Calu3 (cell line): Measurements from ENCODE around the gene NSD1. TPM values are rescaled to one million over a fixed set of nuclear protein-coding genes. Genes with fewer than 3 reads are reported as not detected.

Experiments
- BruUV-seq: library from RNA; stranded (reverse); fragments of 400-500 nt; replicated peaks from 2 replicates; lab custom pipeline; 2021; lab: Mats Ljungman, UMichigan
- CTCF ChIA-PET: fragments of 300-600 bp; sonication (Branson Sonifier 250); formaldehyde crosslinking; loops from one replicate; lab custom pipeline; 2022; ENCODE audit warnings: antibody characterized with exemption; lab: Charles Lee
- DNase-seq: peaks from one replicate; pipeline ENCODE4 v3.0.0; 2022
- H3K27ac Mint-ChIP-seq: one replicate; pipeline ENCODE4 v1.8.0; 2022; ENCODE audit warnings: mixed read lengths; ENCODE audit not compliant: unreplicated experiment
- H3K27me3 Mint-ChIP-seq: one replicate; pipeline ENCODE4 v1.8.0; 2022; ENCODE audit warnings: mixed read lengths; ENCODE audit not compliant: unreplicated experiment
- H3K36me3 Mint-ChIP-seq: one replicate; pipeline ENCODE4 v1.8.0; 2022; ENCODE audit warnings: mild to moderate bottlenecking, moderate library complexity, mixed read lengths; ENCODE audit not compliant: insufficient read depth, unreplicated experiment
- H3K4me1 Mint-ChIP-seq: one replicate; pipeline ENCODE4 v1.8.0; 2022; ENCODE audit warnings: mild to moderate bottlenecking, low read depth, mixed read lengths; ENCODE audit not compliant: unreplicated experiment
- H3K4me3 Mint-ChIP-seq: one replicate; pipeline ENCODE4 v1.8.0; 2022; ENCODE audit warnings: mild to moderate bottlenecking, low read depth, moderate library complexity, mixed read lengths; ENCODE audit not compliant: unreplicated experiment
- H3K9me3 Mint-ChIP-seq: one replicate; pipeline ENCODE4 v1.8.0; 2022; ENCODE audit warnings: low read depth, mixed read lengths; ENCODE audit not compliant: unreplicated experiment
- intact Hi-C: fragments of 100-400 bp; cut with micrococcal nuclease; formaldehyde crosslinking; loops from one replicate; pipeline ENCODE4 v1.10.0; 2022; ENCODE audit not compliant: unreplicated experiment
- total RNA-seq: library from RNA; stranded (reverse); gene quantifications from 2 replicates; pipeline ENCODE4 v1.2.3, GENCODE V29; 2022
- TF ChIP-seq, protein P1 (sequence below): fragments of 200-600 bp; IDR thresholded peaks from one replicate; pipeline ENCODE4 v1.8.0; 2022; ENCODE audit warnings: antibody characterized with exemption; ENCODE audit not compliant: unreplicated experiment

Gene NSD1
- total RNA-seq, 1 experiment from 2014 or later = 61.4 TPM

DNA sequence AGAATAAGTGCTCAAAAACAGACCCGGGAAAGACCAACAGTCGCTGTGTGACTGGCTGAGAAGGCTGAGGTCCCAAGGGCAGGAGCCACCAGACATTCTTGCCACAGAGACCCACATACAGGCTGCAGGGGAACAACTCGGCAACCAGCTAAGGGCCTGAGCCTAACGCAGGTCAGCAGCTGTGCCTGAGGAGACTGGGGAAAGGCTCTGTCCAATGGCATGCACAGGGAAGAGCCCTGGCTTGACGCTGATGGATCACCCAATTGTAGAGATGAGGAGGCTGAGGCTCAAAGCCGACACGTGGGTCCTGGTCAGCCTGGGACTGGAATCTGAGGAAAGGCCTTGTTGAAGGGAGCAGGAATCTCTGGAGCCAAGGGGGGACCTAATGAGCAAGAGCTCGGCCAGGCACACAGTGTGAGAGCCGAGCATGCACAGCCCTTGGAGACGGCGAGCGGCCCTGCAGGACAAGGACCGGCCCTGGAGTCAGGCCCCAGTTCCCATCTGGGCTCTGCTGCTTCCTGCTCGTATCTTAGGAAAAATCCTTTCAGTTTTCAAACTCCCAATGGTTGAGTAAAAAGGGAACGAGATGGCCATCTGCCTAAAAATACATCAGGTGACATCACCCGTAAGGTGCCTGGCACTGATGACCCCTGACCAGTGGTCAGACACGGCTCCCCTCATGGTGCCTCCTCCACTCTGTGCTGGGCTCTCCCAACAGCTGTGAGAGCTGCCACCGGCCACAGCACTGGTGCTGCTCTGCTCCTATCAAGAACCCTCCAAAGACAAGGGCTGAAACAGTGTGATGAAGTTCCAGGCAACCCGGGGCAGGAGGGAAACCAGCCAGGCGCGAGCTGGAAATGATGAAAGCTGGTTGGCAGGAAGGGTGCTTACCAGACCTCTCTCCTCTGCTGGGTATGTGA lies 201.5 kb downstream of the NSD1 start:
- intact Hi-C loops = no loop called here
- no peaks in the 10 kb centered on the region for H3K27me3 Mint-ChIP-seq
- CTCF ChIA-PET = no interaction called here
- H3K4me1 Mint-ChIP-seq = peaks cover 28% of the 10 kb centered on the region
- TF ChIP-seq, protein P1, sequence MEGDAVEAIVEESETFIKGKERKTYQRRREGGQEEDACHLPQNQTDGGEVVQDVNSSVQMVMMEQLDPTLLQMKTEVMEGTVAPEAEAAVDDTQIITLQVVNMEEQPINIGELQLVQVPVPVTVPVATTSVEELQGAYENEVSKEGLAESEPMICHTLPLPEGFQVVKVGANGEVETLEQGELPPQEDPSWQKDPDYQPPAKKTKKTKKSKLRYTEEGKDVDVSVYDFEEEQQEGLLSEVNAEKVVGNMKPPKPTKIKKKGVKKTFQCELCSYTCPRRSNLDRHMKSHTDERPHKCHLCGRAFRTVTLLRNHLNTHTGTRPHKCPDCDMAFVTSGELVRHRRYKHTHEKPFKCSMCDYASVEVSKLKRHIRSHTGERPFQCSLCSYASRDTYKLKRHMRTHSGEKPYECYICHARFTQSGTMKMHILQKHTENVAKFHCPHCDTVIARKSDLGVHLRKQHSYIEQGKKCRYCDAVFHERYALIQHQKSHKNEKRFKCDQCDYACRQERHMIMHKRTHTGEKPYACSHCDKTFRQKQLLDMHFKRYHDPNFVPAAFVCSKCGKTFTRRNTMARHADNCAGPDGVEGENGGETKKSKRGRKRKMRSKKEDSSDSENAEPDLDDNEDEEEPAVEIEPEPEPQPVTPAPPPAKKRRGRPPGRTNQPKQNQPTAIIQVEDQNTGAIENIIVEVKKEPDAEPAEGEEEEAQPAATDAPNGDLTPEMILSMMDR = no peak
- H3K4me3 Mint-ChIP-seq = no peak overlapping the region
- DNase-seq = no peak
- no peaks in the 10 kb centered on the region for H3K9me3 Mint-ChIP-seq
- H3K27ac Mint-ChIP-seq = no peak overlapping the region
- no TSS peak for BruUV-seq
- H3K36me3 Mint-ChIP-seq = peaks cover 83% of the 10 kb centered on the region

DNA sequence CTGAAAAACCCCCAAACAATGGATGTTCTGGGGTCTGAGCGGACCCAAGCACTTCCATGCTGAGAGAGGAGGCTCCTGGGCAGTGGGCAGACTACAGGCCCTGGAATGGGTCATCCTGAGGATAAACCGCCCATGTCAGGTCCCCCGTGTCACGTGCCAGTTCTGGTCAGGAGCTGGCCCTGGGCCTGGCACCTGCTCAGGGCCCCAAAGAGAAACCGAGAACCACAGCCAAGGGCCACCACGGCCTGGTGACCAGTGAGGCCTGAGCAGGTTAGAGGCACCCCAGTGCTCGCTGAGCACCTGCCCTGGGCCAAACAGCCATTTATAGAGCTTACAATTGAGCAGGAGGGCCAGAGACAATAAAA lies 202.1 kb downstream of the NSD1 start:
- Mint-ChIP-seq H3K36me3 (peaks cover 79% of the 10 kb centered on the region), H3K9me3 (no peaks in the 10 kb centered on the region), H3K27me3 (no peaks in the 10 kb centered on the region), H3K4me1 (peaks cover 31% of the 10 kb centered on the region), H3K4me3 (no peak overlapping the region), H3K27ac (peak overlapping the region; percentile 19)
- intact Hi-C loops = no loop called here
- TF ChIP-seq, protein P1 = no peak
- CTCF ChIA-PET = interaction anchor here (0.5 to 0.8 kb wide), 2 partner anchors 9 to 54 kb away, joined by 3 to 16 read pairs; no protein-coding TSS in a partner anchor
- no peak for DNase-seq
- no TSS peak for BruUV-seq

DNA sequence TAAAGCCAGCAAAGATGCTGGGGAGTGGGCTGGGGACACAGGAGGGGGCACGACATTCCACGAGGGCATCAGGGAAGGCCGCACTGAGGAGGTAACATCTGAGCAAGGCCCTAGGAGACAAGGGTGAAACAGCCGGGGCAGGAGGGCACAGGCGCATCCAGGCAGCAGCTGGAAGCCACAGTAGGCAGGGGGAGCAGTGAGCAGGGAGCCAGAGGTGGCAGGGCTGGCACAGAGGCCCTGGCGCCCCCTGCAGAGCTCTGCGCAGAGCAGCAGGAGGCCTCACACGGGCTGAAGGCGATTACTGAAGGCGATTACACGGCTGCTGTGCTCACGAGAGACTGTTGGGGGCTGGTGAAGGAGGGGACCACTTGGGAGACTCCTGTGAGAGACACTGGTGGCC lies 202.5 kb downstream of the NSD1 start:
- DNase-seq = peak; percentile 63
- CTCF ChIA-PET = interaction anchor here (0.5 to 0.8 kb wide), 2 partner anchors 10 to 53 kb away, joined by 3 to 16 read pairs; no protein-coding TSS in a partner anchor
- Mint-ChIP-seq H3K36me3 (peaks cover 77% of the 10 kb centered on the region), H3K9me3 (no peaks in the 10 kb centered on the region), H3K4me1 (peaks cover 31% of the 10 kb centered on the region), H3K27me3 (no peaks in the 10 kb centered on the region), H3K4me3 (no peak overlapping the region), H3K27ac (peak overlapping the region; percentile 19)
- no TSS peak for BruUV-seq
- TF ChIP-seq, protein P1 = peak; percentile 61
- intact Hi-C loops = no loop called here

DNA sequence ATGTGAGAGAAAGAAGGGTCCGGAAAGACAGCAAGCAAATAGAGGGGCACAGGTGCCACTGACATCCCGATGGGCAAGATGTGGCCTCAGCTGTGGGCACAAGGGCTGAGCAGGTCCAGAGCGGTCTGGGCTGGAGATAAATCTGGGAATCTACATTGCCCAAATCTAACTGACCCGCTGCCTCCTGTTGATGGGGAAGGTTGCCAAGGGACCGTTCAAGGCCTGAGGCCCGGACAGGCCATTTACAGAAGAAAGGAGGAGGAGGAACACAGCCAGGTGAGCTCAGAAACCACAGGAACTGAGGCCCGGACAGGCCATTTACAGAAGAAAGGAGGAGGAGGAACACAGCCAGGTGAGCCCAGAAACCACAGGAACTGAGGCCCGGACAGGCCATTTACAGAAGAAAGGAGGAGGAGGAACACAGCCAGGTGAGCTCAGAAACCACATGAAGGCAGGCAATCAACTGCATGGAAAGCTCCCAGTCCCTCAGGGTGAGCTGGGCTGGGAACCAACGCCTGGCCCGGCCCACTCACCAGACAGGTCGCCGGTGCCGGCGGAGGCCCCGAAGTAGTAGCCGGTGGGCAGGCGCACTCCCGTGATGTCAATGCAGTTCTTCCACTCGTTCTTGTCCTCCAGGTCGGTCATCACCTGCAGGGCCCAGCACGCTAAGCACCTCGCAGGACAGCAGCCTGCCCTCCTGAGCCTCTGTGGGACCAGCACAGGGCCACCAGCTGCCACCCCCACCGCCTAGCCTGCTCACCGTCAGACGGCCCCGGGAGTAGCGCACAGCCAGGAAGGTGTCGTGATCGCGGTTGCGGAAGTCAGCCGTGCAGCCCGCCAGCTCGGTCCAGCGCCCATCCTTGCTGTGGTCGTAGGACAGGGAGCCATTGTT lies 203.3 kb downstream of the NSD1 start:
- CTCF ChIA-PET = interaction anchor here (0.7 to 0.8 kb wide), 3 partner anchors 31 to 53 kb away, joined by 3 to 5 read pairs (median 3); no protein-coding TSS in a partner anchor
- H3K27me3 Mint-ChIP-seq = no peaks in the 10 kb centered on the region
- no peak for DNase-seq
- intact Hi-C loops = no loop called here
- H3K9me3 Mint-ChIP-seq = no peaks in the 10 kb centered on the region
- H3K27ac Mint-ChIP-seq = no peak overlapping the region
- no TSS peak for BruUV-seq
- no peak overlapping the region for H3K4me3 Mint-ChIP-seq
- peaks cover 79% of the 10 kb centered on the region for H3K36me3 Mint-ChIP-seq
- TF ChIP-seq, protein P1 = no peak
- peaks cover 31% of the 10 kb centered on the region for H3K4me1 Mint-ChIP-seq
